Measurements from ENCODE around the gene GAL. TPM values are rescaled to one million over a fixed set of nuclear protein-coding genes. Genes with fewer than 3 reads are reported as not detected.
"Not testable (repeated sequence)": the region's sequence is repeated elsewhere in the genome, so short reads cannot be mapped to it uniquely, and the experiment has no call there.

The GAL gene, protein sequence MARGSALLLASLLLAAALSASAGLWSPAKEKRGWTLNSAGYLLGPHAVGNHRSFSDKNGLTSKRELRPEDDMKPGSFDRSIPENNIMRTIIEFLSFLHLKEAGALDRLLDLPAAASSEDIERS
- total RNA-seq: 1.3 and 1.8 TPM in 2 replicates

GRCh38 chr11:68684385-68685356, at the start of gene GAL:
Gene GAL (plus strand): TSS chr11:68684544. CDS start chr11:68684924, 380 bp downstream.
- DNase-seq (ENCODE audit: low read depth, low spot score): no peak

GRCh38 chr11:68634606-68635005, 49.7 kb upstream of the GAL start:
- DNase-seq (ENCODE audit: low read depth, low spot score): not testable (repeated sequence)

DNA sequence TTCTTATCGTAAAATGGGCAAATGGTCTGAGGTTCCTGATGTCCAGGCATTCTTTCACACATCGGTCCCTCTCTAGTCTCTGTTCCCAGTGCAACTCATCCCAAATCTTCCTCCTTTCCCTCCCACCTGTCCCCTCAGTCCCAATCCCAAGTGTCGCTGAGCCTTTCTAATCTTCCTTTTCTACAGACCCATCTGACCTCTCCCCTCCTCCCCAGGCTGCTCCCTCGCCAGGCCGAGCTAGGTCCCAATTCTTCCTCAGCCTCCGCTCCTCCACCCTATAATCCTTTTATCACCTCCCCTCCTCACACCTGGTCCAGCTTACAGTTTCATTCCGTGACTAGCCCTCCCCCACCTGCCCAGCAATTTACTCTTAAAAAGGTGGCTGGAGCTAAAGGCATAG, 49.2 kb upstream of the GAL start:
- DNase-seq (ENCODE audit: low read depth, low spot score): not testable (repeated sequence)

GRCh38 chr11:68635883-68636282, 48.5 kb upstream of the GAL start:
- DNase-seq (ENCODE audit: low read depth, low spot score): not testable (repeated sequence)

DNA sequence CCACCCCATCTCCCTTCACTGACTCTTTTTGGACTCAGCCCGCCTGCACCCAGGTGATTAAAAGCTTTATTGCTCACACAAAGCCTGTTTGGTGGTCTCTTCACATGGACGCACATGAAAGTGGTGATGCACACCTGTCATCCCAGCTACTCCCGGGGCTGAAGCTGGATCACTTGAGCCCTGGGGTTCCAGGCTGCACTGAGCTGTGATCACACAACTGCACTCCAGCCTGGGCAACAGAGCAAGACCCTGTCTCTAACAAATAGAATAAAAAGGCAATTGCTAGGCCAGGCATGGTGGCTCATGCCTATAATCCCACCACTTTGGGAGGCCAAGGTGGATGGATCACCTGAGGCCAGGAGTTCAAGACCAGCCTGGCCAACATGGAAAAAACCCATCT, 45.0 kb upstream of the GAL start:
- not testable (repeated sequence) for DNase-seq (ENCODE audit: low read depth, low spot score)

DNA sequence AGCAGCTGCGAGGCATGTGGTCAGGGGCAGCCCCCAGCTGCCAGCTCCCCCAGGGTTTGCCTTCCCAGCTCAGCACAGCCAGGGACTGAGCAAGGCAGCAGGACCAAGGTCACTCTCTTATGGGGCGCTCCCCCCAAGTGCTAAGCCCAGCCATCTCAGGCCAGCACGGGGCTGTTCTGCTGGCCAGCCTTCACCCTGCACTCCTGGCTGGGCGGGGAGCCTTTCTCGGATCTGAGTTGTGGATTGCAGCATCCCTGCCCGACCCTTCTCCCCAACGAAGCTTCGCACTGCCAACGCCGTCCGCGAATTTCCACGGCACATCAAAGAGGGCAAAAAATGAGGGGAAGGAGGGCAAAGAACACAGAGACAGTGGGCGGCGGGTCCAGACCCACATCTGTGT, 42.5 kb upstream of the GAL start:
- no peak for DNase-seq (ENCODE audit: low read depth, low spot score)

GRCh38 chr11:68643585-68643984, 40.8 kb upstream of the GAL start:
- no peak for DNase-seq (ENCODE audit: low read depth, low spot score)

GRCh38 chr11:68646832-68647231, 37.5 kb upstream of the GAL start:
- DNase-seq (ENCODE audit: low read depth, low spot score): no peak

GRCh38 chr11:68649851-68650555, 34.3 kb upstream of the GAL start:
- DNase-seq (ENCODE audit: low read depth, low spot score): no peak

GRCh38 chr11:68650801-68651200, 33.5 kb upstream of the GAL start:
- DNase-seq (ENCODE audit: low read depth, low spot score): no peak

GRCh38 chr11:68651208-68651984, 32.9 kb upstream of the GAL start:
- no peak for DNase-seq (ENCODE audit: low read depth, low spot score)

- no peak for DNase-seq (ENCODE audit: low read depth, low spot score)
Measured at GRCh38 chr11:68651985-68652682, 32.2 kb upstream of the GAL start.

GRCh38 chr11:68652683-68653156, 31.6 kb upstream of the GAL start:
- DNase-seq (ENCODE audit: low read depth, low spot score): no peak

DNA sequence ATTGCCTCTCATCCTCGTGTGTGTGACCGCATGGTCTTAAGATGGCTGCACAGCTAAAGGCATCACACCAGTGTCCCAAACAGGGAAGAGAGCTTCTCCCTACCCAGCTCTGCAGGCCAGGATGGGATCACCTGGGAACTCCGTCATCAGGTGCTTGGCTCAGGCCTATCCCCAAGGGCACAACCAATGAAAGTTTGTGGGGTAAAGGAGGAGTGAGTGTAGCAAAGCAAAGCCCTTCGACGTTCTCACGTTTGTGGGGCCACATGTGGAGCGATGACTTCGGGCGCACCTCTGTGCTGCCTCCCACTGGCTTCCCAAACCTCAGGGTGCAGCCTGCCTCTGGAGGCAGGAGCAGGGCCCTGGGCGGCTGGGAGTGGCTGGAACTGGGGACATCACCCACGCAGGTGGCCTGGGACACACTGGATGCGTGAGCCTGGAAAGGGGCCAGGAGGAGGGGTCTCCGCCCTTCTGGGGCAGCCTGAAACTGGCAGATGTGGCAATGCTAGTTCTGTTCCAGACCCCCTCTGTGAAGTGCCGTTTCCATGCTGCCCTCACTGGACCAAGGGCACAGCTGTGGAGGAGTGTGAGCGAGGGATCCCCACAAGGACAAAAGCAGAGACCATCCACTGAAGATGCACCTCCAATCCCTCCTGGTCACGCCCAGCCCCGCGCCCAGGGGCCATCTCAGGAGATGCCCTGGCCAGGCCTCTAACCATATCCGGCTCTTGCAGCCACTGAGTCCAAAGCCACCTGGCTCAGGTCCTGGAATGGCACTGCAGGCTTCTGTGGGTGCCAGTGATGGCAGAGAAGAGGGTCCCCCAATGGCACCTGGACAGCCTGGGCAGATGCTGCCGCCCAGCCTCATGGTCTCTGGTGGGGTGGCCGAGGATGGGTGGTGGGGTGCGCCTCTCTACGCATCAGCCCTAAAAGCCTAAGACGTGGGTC, 30.6 kb upstream of the GAL start:
- no peak for DNase-seq (ENCODE audit: low read depth, low spot score)

GRCh38 chr11:68654978-68655377, 29.4 kb upstream of the GAL start:
- DNase-seq (ENCODE audit: low read depth, low spot score): no peak

- DNase-seq (ENCODE audit: low read depth, low spot score): no peak
Measured at GRCh38 chr11:68655406-68655805, 28.9 kb upstream of the GAL start.

- DNase-seq (ENCODE audit: low read depth, low spot score): no peak
Measured at GRCh38 chr11:68655806-68656205, 28.5 kb upstream of the GAL start.

DNA sequence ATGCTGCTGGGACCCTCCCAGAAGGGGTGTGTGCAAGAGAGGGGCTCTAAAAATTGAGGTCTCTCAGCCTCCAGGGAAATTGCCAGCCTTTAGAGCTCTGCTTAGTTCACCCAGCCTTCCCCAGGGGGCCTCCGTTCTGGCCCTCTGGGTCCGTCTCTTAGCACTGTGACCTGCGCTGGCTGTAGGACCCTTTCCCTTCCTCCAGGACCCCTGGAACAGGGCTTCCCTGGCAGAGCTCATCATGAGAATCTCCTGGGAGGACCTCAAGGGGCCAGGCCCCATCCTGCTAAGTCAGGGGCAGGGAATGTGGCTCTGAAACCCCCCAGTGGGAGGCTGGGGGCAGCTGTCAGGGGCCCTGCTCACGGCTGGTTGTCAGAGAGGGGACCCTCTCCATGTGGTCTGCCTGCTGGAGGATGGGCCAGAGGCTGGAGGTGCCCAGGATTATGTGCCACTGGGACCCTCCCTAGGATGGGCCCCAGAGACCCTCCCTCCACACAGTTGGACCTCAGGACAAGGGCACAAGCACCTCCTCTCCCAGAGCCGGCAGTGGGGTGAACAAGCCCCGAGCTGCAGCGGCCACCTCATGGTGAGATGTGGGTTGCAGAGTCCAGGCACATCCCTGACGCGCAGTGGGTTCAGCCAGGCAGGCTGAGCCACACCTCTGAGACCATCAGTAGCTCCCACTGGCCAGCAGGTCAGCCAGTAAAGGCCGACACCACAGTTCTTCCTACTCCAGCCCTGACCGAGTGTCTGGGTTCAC, 27.1 kb upstream of the GAL start:
- no peak for DNase-seq (ENCODE audit: low read depth, low spot score)

GRCh38 chr11:68658097-68658496, 26.2 kb upstream of the GAL start:
- DNase-seq (ENCODE audit: low read depth, low spot score): no peak
